8988T (cell line): ENCODE results near the gene CACHD1.
"Not testable (repeated sequence)": the region's sequence is repeated elsewhere in the genome, so short reads cannot be mapped to it uniquely, and the experiment has no call there.

Experiments
- DNase-seq: peaks from one replicate; pipeline ENCODE4 v3.0.0; 2011

The CACHD1 gene

DNA sequence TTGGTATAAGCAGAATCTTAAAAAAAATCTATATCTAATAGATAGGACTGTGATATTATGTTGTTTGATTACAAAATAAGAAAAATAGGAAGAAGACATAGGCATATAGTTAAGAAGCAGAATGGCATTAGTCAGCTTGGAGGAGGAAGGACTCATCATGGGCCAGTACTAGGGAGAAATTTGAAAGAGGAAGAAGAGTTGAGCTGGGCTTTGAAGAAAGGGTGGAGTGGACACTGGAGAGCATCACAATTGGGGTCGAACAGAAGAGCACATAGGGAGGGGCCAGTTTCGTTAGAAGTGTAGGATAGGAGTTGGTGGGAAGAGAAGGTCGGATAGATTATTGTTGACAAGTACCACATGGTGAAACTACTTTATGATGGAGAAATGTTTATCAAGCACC is 129.3 kb downstream of the CACHD1 start:
- no peak for DNase-seq

GRCh38 chr1:64601207-64601606 is 131.3 kb downstream of the CACHD1 start:
- no peak for DNase-seq

DNA sequence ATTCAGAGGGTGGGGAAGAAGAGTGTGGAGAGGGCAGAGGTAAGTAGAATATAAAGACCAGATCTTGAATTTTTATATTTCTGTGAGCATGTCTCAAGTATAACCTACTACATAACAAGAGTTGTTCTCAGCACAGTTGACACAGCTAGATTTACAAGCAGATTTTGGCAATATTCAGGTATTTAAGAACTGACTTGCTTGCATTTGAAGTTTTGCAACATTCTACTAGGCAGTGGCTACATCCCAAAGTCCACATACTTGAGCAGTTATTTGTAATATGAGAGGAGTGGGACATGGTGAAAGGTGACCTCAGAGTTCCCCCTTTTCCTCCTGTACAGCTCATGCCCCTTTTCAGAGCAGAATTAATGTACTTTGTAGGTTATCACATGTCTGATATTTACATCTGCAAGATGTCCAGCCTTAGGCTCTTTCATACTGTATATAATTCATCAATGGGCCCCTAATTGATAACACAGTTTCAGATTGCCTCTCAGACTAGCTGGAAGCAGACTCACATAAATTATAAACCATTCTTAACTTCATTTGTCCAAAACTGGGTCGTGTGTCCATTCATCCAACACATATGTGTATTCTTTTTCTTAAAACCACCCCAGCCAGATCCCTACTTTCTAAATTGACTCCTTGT is 138.2 kb downstream of the CACHD1 start:
- no peak for DNase-seq

DNA sequence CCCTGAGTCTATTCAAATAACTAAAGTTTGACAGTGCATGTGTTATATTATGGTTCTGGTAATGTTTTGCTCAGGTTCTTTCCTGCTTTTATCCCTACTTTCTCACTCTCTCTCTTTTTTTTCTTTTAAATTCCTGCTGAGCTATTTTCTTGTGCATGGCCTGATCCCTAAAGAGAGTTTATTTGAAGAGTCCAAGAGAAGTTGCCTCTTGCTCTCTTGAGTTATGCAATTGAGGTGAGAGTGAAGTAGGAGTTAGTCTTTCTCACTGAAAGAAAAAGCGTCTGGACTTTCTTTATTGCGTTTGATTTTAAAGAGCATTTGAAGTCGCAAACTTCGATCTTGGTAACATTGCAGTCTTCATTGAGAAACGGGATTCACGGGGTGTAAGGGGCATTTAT is 138.7 kb downstream of the CACHD1 start:
- DNase-seq: no peak

DNA sequence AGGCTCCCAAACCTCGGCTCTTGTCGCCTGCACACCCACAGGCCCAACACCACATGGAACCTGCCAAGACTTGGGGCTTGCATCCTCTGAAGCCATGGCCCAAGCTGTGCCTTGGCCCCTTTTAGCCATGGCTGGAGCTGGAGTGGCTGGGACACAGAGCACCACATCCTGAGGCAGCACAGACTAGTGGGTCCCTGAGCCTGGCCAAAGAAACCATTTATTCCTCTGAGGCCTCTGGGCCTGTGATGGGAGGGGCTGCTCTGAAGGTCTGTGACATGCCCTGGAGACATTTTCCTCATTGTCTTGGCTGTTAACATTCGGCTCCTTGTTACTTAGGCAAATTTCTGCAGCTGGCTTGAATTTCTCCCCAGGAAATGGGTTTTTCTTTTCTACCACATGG is 141.0 kb downstream of the CACHD1 start:
- DNase-seq: not testable (repeated sequence)

- no peak for DNase-seq
Measured at GRCh38 chr1:64616039-64616438, 146.1 kb downstream of the CACHD1 start.

DNA sequence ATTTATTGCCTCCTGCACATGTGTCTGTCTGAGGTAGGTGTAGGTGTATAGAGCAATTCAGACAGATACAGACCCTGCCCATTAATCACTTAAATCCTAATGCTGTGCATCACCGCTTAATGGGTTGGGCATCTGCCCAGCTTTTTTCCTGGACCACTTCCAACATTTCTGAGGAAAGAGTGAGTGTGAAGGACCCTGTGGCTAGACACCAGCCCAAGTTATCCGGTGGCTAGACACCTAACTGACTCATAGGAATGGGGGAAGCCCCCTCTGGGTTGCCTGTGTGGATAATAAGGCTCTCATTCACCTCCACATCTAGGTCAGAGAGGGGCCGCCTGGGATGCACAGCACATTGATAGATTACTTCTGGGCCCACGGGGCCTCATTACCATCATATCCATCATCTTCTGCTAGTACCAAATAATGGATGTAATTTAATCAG is 153.8 kb downstream of the CACHD1 start:
- DNase-seq: no peak

DNA sequence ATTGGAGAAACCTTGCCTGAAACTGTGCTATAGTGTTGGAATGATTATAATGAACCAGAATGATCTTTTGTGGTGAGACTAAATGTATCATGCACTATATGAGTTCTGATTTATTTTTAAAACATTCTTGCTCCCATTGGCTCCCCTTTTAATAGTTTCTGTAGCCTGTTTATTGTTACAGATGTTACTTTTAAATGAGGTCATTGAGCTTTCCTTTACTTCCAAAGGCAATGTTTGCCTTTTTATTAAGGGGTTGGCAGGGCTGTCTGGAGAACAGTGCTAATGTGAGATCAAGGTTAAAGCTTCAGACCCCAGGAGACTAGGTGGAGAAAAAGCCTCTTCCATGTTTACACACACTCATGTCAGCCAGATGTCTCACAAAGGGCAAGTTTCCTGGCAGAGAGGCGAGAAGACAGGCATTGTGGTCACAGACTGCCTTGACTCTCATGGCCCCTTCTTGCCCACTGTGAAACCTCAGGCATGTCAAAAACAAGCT is 154.3 kb downstream of the CACHD1 start:
- no peak for DNase-seq

GRCh38 chr1:64624808-64625207 is 154.9 kb downstream of the CACHD1 start:
- no peak for DNase-seq

DNA sequence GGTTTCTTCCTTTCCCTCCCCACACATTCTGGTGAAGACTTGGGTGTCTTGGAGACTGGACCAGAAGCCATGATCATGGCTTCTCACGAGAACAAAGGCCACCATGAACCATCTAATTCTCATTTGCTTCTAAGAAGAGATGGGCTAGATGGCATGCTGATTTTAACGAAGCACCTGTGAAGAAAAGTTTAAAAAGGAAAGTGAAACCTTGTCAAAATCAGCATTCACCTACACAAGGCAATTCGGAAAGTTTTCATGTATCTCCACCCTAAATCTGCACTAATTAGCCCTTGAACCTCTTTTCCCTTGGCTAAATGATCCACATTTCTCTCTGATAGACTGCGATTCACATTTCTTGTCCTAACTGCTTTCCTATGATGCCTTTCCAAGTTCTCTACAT is 160.7 kb downstream of the CACHD1 start:
- DNase-seq: no peak

DNA sequence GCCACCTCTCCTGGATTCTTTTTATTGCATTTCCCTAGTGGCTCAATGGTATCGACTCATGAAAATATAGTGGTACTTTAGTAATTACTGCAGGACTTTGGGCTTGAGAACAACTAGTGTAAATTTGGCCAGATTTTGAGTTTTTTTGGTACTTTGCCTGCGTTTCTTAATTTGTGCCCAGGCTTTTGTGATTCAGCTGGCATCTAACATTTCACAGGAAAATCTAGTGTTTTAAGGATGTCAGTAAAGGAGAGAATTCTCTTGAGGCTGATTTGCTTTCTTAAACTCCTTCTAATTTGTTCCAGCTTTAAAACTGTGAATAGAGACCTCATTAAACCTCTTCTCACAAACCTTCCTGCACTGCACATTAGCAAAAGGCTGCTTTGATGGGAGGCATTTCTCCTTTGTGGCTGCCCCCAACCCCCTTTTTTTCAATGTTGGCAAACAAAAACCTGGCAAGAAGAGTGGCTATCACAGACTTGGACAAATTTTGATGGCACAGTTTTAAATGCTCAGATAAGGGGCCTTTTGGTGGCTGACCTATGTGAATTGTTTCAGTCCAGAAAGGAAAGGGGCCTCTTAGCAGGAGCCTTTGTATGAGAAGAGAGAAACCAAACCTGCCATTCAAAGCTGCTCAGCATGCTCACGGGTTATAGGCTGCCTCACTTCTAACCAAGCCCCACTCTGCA is 161.6 kb downstream of the CACHD1 start:
- no peak for DNase-seq

- DNase-seq: no peak
Measured at GRCh38 chr1:64632936-64633335, 163.0 kb downstream of the CACHD1 start.

GRCh38 chr1:64645735-64646134 is 175.8 kb downstream of the CACHD1 start:
- DNase-seq: no peak

DNA sequence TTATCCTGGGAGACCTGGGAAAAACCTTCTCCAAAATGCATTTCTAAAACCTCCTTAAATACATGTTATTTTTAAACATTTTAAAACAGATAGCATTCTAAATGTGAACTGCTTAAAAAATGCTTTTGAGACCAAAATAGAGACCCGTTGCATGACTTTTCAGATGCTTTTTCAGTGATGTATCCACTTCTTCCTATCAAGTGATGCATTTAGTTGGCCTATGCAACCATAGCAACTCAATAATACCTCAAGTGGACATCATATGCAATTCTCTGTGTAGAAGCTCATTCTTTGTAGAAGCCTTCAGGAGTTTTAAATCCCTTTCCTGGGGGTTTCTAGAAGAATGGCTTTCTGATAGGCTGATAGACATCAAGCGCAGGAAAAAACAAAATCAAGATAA is 180.5 kb downstream of the CACHD1 start:
- DNase-seq: no peak

GRCh38 chr1:64651841-64652240 is 181.9 kb downstream of the CACHD1 start:
- no peak for DNase-seq

- DNase-seq: no peak
Measured at GRCh38 chr1:64653466-64653865, 183.5 kb downstream of the CACHD1 start.

- no peak for DNase-seq
Measured at GRCh38 chr1:64654519-64655341, 184.8 kb downstream of the CACHD1 start.

- DNase-seq: no peak
Measured at GRCh38 chr1:64655861-64656260, 185.9 kb downstream of the CACHD1 start.

GRCh38 chr1:64659478-64660138 is 189.7 kb downstream of the CACHD1 start:
- DNase-seq: no peak

GRCh38 chr1:64663668-64664067 is 193.7 kb downstream of the CACHD1 start:
- no peak for DNase-seq

DNA sequence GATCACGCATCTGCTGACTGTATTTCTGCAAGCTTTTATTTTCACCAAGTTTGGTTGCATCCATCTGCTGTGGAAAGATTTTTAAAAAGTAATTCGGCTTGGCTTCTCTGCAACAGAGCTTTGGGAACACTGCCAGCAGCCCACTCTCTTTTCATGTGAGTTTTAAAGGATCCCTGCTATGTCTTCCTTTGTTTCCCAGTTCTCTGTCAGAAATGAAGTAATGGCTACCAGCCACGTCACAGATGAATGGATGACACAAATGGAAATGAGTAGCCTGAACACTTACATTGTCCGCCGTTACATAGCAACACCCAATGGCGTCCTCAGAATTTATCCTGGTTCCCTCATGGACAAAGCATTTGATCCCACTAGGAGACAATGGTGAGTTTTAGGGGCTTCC is 194.4 kb downstream of the CACHD1 start:
- DNase-seq: no peak

DNA sequence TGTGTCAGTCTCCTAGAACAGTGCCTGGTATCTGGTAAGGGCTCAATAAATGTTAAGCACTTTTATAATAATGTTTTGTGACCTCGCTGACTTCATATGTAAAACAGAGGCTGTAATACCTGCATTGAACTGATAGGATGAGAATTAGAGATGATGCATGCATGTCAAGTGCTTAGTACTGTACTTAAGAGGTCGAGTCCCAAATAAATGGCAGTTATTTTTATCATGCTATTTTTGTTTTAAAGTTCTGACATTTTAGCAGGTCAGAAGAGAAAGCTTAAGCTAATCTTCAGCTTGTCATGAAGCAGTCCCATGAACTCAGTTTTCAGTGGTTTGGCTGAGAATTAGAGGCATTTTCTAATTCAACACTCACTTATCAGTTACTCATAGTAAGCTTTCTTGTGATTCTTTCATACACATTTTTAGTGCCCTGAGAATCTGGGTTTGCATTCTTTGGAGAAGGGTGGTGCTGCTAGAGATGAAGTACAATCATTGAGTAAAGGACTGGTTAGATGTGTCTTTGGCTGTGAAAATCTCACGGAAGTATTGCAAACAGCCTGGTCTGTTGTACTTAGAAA is 199.3 kb downstream of the CACHD1 start:
- DNase-seq: no peak
